PC-3 (cell line): ENCODE data around the gene RPS13. TPM values are rescaled to one million over a fixed set of nuclear protein-coding genes. Genes with fewer than 3 reads are reported as not detected.
"Not testable (repeated sequence)": the region's sequence is repeated elsewhere in the genome, so short reads cannot be mapped to it uniquely, and the experiment has no call there.

Source experiments
- ATAC-seq: fragments of 200-7000 bp; cut with Tn5 transposase; 2 replicates; pipeline ENCODE4 v1.9.1; 2020; ENCODE audit warnings: mild to moderate bottlenecking, moderate library complexity
- BruUV-seq: library from RNA; stranded (reverse); fragments of 400-500 nt; replicated peaks from 2 replicates; lab custom pipeline; 2021; lab: Mats Ljungman, UMichigan
- CTCF ChIA-PET: fragments of 300-600 bp; sonication (Branson Sonifier 250); formaldehyde crosslinking; loops from one replicate; lab custom pipeline; 2022; ENCODE audit warnings: antibody characterized with exemption; lab: Charles Lee
- POLR2A ChIA-PET: fragments of 300-600 bp; sonication (Branson Sonifier 250); formaldehyde crosslinking; loops from one replicate; lab custom pipeline; 2022; ENCODE audit warnings: antibody characterized with exemption; ENCODE audit not compliant: unreplicated experiment; lab: Charles Lee
- DNase-seq: peaks from one replicate; pipeline ENCODE4 v3.0.0-alpha.2; 2015
- H2AFZ ChIP-seq: fragments of 300-600 bp; sonication (generic); 2 replicates; pipeline ENCODE4 v1.6.0; 2016; ENCODE audit warnings: antibody characterized with exemption, low read length
- H3F3A ChIP-seq: fragments of 300-600 bp; sonication (generic); one replicate; pipeline ENCODE4 v1.6.0; 2017; ENCODE audit warnings: antibody characterized with exemption, low read length, control low read depth, mild to moderate bottlenecking; ENCODE audit not compliant: unreplicated experiment
- H3K27ac ChIP-seq: fragments of 300-600 bp; sonication (generic); 2 replicates; pipeline ENCODE4 v1.5.1; 2016; ENCODE audit warnings: mild to moderate bottlenecking, low read length
- H3K27me3 ChIP-seq: fragments of 300-600 bp; sonication (generic); 2 replicates; pipeline ENCODE4 v1.6.1; 2016; ENCODE audit warnings: low read length, mixed read lengths
- H3K36me3 ChIP-seq: fragments of 300-600 bp; sonication (generic); 2 replicates; pipeline ENCODE4 v1.6.1; 2016; ENCODE audit warnings: low read depth, mixed run types, low read length, mixed read lengths
- H3K4me1 ChIP-seq: fragments of 300-600 bp; sonication (generic); 2 replicates; pipeline ENCODE4 v1.5.1; 2016; ENCODE audit warnings: low read length; ENCODE audit not compliant: insufficient read depth
- H3K4me2 ChIP-seq: fragments of 300-600 bp; sonication (generic); 2 replicates; pipeline ENCODE4 v1.6.0; 2016; ENCODE audit warnings: low read length
- H3K4me3 ChIP-seq: fragments of 300-600 bp; sonication (generic); 2 replicates; pipeline ENCODE4 v1.5.1; 2016; ENCODE audit warnings: mild to moderate bottlenecking, low read length, mixed read lengths
- H3K79me2 ChIP-seq: fragments of 300-600 bp; sonication (generic); 2 replicates; pipeline ENCODE4 v1.6.1; 2017; ENCODE audit warnings: low read length, mixed read lengths
- H3K9ac ChIP-seq: fragments of 300-600 bp; sonication (generic); 2 replicates; pipeline ENCODE4 v1.6.0; 2016; ENCODE audit warnings: mild to moderate bottlenecking, low read length
- H3K9me2 ChIP-seq: fragments of 300-600 bp; sonication (generic); replicated peaks from 2 replicates; pipeline ENCODE4 v1.6.1; 2016; ENCODE audit warnings: mixed run types, low read length, mixed read lengths
- H3K9me3 ChIP-seq: fragments of 300-600 bp; sonication (generic); 2 replicates; pipeline ENCODE4 v1.6.1; 2016; ENCODE audit warnings: low read length, mixed read lengths
- H4K20me1 ChIP-seq: fragments of 300-600 bp; sonication (generic); 2 replicates; pipeline ENCODE4 v1.6.1; 2016; ENCODE audit warnings: low read length, mixed read lengths
- CTCF ChIP-seq: fragments of 300-600 bp; sonication (generic); conservative IDR thresholded peaks from 2 replicates; pipeline ENCODE4 v1.5.1; 2017; ENCODE audit warnings: antibody characterized with exemption, low read depth, mild to moderate bottlenecking, low read length
- EZH2 ChIP-seq: fragments of 300-600 bp; sonication (generic); IDR thresholded peaks from one replicate; pipeline ENCODE4 v1.6.1; 2017; ENCODE audit warnings: antibody characterized with exemption, mild to moderate bottlenecking, low read length; ENCODE audit not compliant: unreplicated experiment
- EZH2phosphoT487 ChIP-seq: fragments of 300-600 bp; sonication (generic); IDR thresholded peaks from 2 replicates; pipeline ENCODE4 v1.6.1; 2018; ENCODE audit warnings: mild to moderate bottlenecking, antibody characterized with exemption, low read length, borderline replicate concordance
- intact Hi-C: fragments of 100-400 bp; cut with micrococcal nuclease; formaldehyde crosslinking; loops from 2 replicates; pipeline ENCODE4 v1.9.0; 2023
- total RNA-seq: library from RNA; depleted of rRNA; stranded (reverse); fragments of >200 nt; gene quantifications from 2 replicates; pipeline ENCODE4 v1.2.3, GENCODE V29; 2014

Gene RPS13
- total RNA-seq, 1 experiment from 2014 or later: 892 TPM

- H3K9me3 ChIP-seq: no peaks in the 10 kb centered on the region
- DNase-seq (peak; percentile 34), ATAC-seq (peak; percentile 86)
- peaks cover 3% of the 10 kb centered on the region; the same call in 1 of the 2 replicates for H3K4me1 ChIP-seq
- intact Hi-C loops: no loop called here
- H2AFZ ChIP-seq: no peak overlapping the region
- TF ChIP-seq CTCF: no peak
- no peak for TF ChIP-seq EZH2
- no peak for TF ChIP-seq EZH2phosphoT487
- no peak overlapping the region for H3K9ac ChIP-seq
- ChIA-PET POLR2A (no interaction called here), CTCF (no interaction called here)
- BruUV-seq: no TSS peak
- no peaks in the 10 kb centered on the region for H4K20me1 ChIP-seq
- H3K9me2 ChIP-seq: no peaks in the 10 kb centered on the region
- no peak overlapping the region for H3K27ac ChIP-seq
- peaks cover 3% of the 10 kb centered on the region for H3F3A ChIP-seq
- no peak overlapping the region for H3K4me3 ChIP-seq
- no peaks in the 10 kb centered on the region for H3K27me3 ChIP-seq
- peaks cover 10% of the 10 kb centered on the region for H3K36me3 ChIP-seq
- H3K79me2 ChIP-seq: no peaks in the 10 kb centered on the region
- H3K4me2 ChIP-seq: no peak overlapping the region
Observed at GRCh38 chr11:17117262-17117661, 39.8 kb upstream of the RPS13 start.

- TF ChIP-seq EZH2 (no peak), CTCF (no peak), EZH2phosphoT487 (no peak)
- intact Hi-C loops: no loop called here
- no peaks in the 10 kb centered on the region for H3K9me3 ChIP-seq
Observed at GRCh38 chr11:17116117-17116516, 38.6 kb upstream of the RPS13 start.

GRCh38 chr11:17107745-17108144 is 30.3 kb upstream of the RPS13 start:
- H3F3A ChIP-seq, H4K20me1 ChIP-seq, H3K4me2 ChIP-seq, H3K79me2 ChIP-seq, H3K27ac ChIP-seq, intact Hi-C loops, H3K9me3 ChIP-seq, BruUV-seq, H3K9me2 ChIP-seq, H2AFZ ChIP-seq, H3K4me3 ChIP-seq, H3K27me3 ChIP-seq, H3K4me1 ChIP-seq, DNase-seq, H3K9ac ChIP-seq: not testable (repeated sequence)
- TF ChIP-seq CTCF: peak; percentile 58
- POLR2A ChIA-PET: interaction anchor here (0.6 kb wide), 1 partner anchor 73 kb away, joined by 3 read pairs; no protein-coding TSS in a partner anchor
- CTCF ChIA-PET: interaction anchor here (0.6 kb wide), 1 partner anchor 25 kb away, joined by 3 read pairs; no protein-coding TSS in a partner anchor
- H3K36me3 ChIP-seq: peaks cover 10% of the 10 kb centered on the region; the same call in 1 of the 2 replicates
- ATAC-seq: peak; percentile 61

More at GRCh38 chr11:17116117-17116516, 38.6 kb upstream of the RPS13 start:
- BruUV-seq: no TSS peak
- Histone ChIP-seq H3K79me2 (no peaks in the 10 kb centered on the region), H3K36me3 (peaks cover 5% of the 10 kb centered on the region), H4K20me1 (no peaks in the 10 kb centered on the region), H3K9me2 (no peaks in the 10 kb centered on the region), H3K9ac (no peak overlapping the region), H3K4me2 (no peak overlapping the region), H3F3A (peaks cover 3% of the 10 kb centered on the region), H3K27me3 (no peaks in the 10 kb centered on the region), H2AFZ (no peak overlapping the region), H3K27ac (no peak overlapping the region), H3K4me1 (peaks cover 3% of the 10 kb centered on the region; the same call in 1 of the 2 replicates), H3K4me3 (no peak overlapping the region)
- no peak for ATAC-seq
- DNase-seq: no peak
- CTCF ChIA-PET: no interaction called here
- POLR2A ChIA-PET: no interaction called here

- POLR2A ChIA-PET: interaction anchor here (0.7 kb wide), 1 partner anchor 24 kb away, joined by 3 read pairs; no protein-coding TSS in a partner anchor
- H3K27ac ChIP-seq, H3K9me2 ChIP-seq, H3K9me3 ChIP-seq, H2AFZ ChIP-seq, H3K79me2 ChIP-seq, H3K4me3 ChIP-seq, CTCF ChIA-PET, intact Hi-C loops, H3K9ac ChIP-seq, H3K4me2 ChIP-seq, ATAC-seq, H3F3A ChIP-seq, H4K20me1 ChIP-seq, DNase-seq, H3K4me1 ChIP-seq, H3K27me3 ChIP-seq, BruUV-seq: not testable (repeated sequence)
- H3K36me3 ChIP-seq: peaks cover 10% of the 10 kb centered on the region; the same call in 1 of the 2 replicates
Observed at GRCh38 chr11:17105404-17106040, 28.1 kb upstream of the RPS13 start.
